ENCODE measurements around the gene HMCN2. TPM values are rescaled to one million over a fixed set of nuclear protein-coding genes. Genes with fewer than 3 reads are reported as not detected.

The HMCN2 gene
- total and polyA plus RNA-seq, 2 of the 4 experiments (the other 2 are of a cell fraction) = 0.02 TPM; not detected in 1

DNA sequence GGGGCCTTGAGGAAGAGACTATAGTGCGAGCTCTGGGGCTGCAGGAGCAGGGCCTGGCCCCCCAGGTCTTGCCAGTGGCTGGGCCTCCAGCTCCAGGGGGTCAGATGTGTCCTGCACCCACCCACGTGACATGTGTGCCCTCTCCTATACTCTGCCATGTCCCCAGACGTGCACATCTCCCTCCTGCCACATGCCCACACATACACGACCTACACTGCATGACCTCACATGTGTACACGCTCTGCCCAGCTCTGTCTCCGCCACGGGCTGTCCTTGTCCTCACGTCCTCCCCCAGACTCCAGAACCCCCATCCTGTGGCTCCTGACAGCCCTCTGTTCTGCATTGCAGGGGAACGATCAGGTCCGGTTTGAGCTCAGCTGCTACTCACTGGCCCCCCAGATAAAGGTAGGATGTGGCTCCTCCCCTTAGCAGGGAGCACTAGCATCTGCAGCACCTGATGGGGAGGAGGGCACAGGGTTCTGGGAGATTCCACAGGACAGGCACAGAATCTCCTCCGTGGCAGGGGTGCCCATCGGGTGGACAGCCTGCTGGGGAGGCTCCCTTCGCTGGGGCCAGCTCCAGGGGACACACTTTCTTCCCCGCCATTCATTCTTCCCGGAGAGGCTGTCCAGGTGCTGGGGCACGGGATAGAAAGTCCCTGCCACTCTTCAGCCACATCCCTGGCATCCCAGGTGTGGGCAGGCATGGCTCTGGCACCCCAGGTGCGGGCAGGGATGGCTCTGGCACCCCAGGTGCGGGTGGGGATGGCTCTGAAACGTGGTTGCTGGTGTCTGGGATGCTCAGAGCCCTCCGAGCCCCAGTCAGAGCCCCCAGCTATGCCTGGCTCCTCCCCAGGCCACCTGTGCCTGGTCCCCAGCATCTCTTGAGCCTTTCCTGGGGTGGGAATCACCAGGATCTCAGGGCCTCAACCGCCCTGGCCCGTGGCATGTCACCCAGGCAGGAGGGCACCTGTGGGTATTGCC lies 198.5 kb downstream of the HMCN2 start:
- Histone ChIP-seq H3K4me2 (ENCODE audit: low read depth, low read length) (no peak overlapping the region), H2AFZ (replicated peaks; ENCODE audit: low read length, poor library complexity) (peak overlapping the region; percentile 43), H2BK120ac (ENCODE audit: low read depth, low read length) (no peak overlapping the region), H3K23ac (ENCODE audit: low read depth, low read length) (no peak overlapping the region), H2BK20ac (ENCODE audit: low read depth, low read length) (no peak overlapping the region), H3K14ac (replicated peaks; ENCODE audit: low read depth, low read length) (no peak overlapping the region), H3K27ac (ENCODE audit: insufficient read depth, low read length) (no peak overlapping the region), H3K4me1 (ENCODE audit: control insufficient read depth, insufficient read depth, low read length) (no peaks in the 10 kb centered on the region), H4K5ac (ENCODE audit: low read depth, low read length) (no peak overlapping the region), H3K9ac (ENCODE audit: low read depth, low read length) (no peak overlapping the region), H2AK9ac (replicated peaks; ENCODE audit: low read depth, low read length, poor library complexity) (peak overlapping the region; percentile 65), H2BK15ac (ENCODE audit: low read depth, low read length) (no peak overlapping the region), H3K27me3 (ENCODE audit: control insufficient read depth, insufficient read depth, low read length) (peaks cover 28% of the 10 kb centered on the region), H4K91ac (ENCODE audit: insufficient read depth, low read depth, low read length) (no peak overlapping the region), H3K4ac (ENCODE audit: low read depth, low read length) (no peak overlapping the region), H3K56ac (ENCODE audit: extremely low read depth, insufficient read depth, low read length) (no peak overlapping the region), H3K9me3 (ENCODE audit: control insufficient read depth, insufficient read depth, low read length) (no peaks in the 10 kb centered on the region), H2AK5ac (ENCODE audit: low read depth, low read length) (no peak overlapping the region), H2BK5ac (ENCODE audit: low read depth, low read length, poor library complexity, severe bottlenecking) (no peak overlapping the region), H3K79me1 (ENCODE audit: low read depth in 1 of 2, low read length in 2 of 2) (no peaks in the 10 kb centered on the region), H3K9me1 (ENCODE audit: insufficient read depth, low read length) (no peaks in the 10 kb centered on the region), H3K18ac (ENCODE audit: low read depth, low read length) (no peak overlapping the region), H4K20me1 (ENCODE audit: insufficient read depth, low read length) (peaks cover 8% of the 10 kb centered on the region), H3K4me3 (ENCODE audit: insufficient read depth, low read depth, low read length) (no peak overlapping the region), H4K8ac (ENCODE audit: low read depth in 2 of 2, low read length in 2 of 2) (no peak overlapping the region), H3K36me3 (ENCODE audit: control insufficient read depth, insufficient read depth, low read length) (no peaks in the 10 kb centered on the region)
- dilution Hi-C loops (cut with HindIII; ENCODE audit: low sequenced_read_pairs, unreplicated experiment) = no loop called here
- 58% methylated on average over 6 of the region's 22 CpGs; no CpG with 5 or more reads in 1 of the 2 experiments for WGBS, 2 experiments (ENCODE audit: extremely low coverage in 2 of 2, insufficient read length in 1 of 2)
- ChIA-PET CTCF (interaction anchor here (1.3 kb wide), 1 partner anchor 220 kb away, joined by 3 read pairs; no protein-coding TSS in a partner anchor), POLR2A (ENCODE audit: unreplicated experiment) (no interaction called here)
- TF ChIP-seq MAZ (IDR thresholded peaks at IDR 0.05; ENCODE audit: borderline replicate concordance, low read depth, low read length) = no peak
- TF ChIP-seq FOS (IDR thresholded peaks at IDR 0.05; ENCODE audit: low read depth, low read length) = no peak
- TF ChIP-seq CHD1 (IDR thresholded peaks at IDR 0.05; ENCODE audit: low read depth, low read length) = no peak
- TF ChIP-seq NFE2L2 (IDR thresholded peaks at IDR 0.05; ENCODE audit: low read depth, low read length) = no peak
- no peak for TF ChIP-seq MAFK (IDR thresholded peaks at IDR 0.05; ENCODE audit: low read depth, low read length)
- TF ChIP-seq POLR2A (IDR thresholded peaks at IDR 0.05; ENCODE audit: low read depth, low read length) = no peak
- no peak for TF ChIP-seq RFX5 (IDR thresholded peaks at IDR 0.05; ENCODE audit: low read depth, low read length)
- TF ChIP-seq, protein P1, sequence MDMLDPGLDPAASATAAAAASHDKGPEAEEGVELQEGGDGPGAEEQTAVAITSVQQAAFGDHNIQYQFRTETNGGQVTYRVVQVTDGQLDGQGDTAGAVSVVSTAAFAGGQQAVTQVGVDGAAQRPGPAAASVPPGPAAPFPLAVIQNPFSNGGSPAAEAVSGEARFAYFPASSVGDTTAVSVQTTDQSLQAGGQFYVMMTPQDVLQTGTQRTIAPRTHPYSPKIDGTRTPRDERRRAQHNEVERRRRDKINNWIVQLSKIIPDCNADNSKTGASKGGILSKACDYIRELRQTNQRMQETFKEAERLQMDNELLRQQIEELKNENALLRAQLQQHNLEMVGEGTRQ (IDR thresholded peaks at IDR 0.05; ENCODE audit: low read depth, low read length) = no peak
- no peak for TF ChIP-seq MXI1 (IDR thresholded peaks at IDR 0.05; ENCODE audit: borderline replicate concordance, low read depth, low read length)
- no peak for TF ChIP-seq RCOR1 (IDR thresholded peaks at IDR 0.05; ENCODE audit: insufficient replicate concordance, low read length)
- TF ChIP-seq CEBPB (IDR thresholded peaks at IDR 0.05; ENCODE audit: low read depth, low read length) = no peak
- TF ChIP-seq, protein P2, sequence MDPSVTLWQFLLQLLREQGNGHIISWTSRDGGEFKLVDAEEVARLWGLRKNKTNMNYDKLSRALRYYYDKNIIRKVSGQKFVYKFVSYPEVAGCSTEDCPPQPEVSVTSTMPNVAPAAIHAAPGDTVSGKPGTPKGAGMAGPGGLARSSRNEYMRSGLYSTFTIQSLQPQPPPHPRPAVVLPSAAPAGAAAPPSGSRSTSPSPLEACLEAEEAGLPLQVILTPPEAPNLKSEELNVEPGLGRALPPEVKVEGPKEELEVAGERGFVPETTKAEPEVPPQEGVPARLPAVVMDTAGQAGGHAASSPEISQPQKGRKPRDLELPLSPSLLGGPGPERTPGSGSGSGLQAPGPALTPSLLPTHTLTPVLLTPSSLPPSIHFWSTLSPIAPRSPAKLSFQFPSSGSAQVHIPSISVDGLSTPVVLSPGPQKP (IDR thresholded peaks at IDR 0.05; ENCODE audit: borderline replicate concordance, low read depth, low read length) = no peak
- no peak for TF ChIP-seq SMC3 (IDR thresholded peaks at IDR 0.05; ENCODE audit: low read depth, low read length)
- in situ Hi-C loops (cut with MboI; ENCODE audit: low sequenced_read_pairs) = no loop called here
- DNase-seq (no peak), ATAC-seq (ENCODE audit: low read depth) (no peak)
- BruUV-seq (replicated peaks) = no TSS peak
- intact Hi-C loops (cut with micrococcal nuclease) = no loop called here
